OCI-LY3 (cell line): Measurements from ENCODE around the gene TSPAN5.

Experiments
- CTCF ChIP-seq: fragments of 200-600, 300-600 bp; sonication (generic); IDR thresholded peaks from 2 replicates; pipeline ENCODE4 v1.5.1; 2014; ENCODE audit warnings: antibody characterized with exemption, low read length, low read depth
- EZH2phosphoT487 ChIP-seq: fragments of 200-600 bp; shearing (Covaris generic); IDR thresholded peaks from 2 replicates; pipeline ENCODE4 v1.6.1; 2018; ENCODE audit warnings: antibody characterized with exemption, mixed run types, low read depth

GRCh38 chr4:98700656-98701055, 42.2 kb upstream of the TSPAN5 start:
- TF ChIP-seq CTCF (no peak), EZH2phosphoT487 (no peak)
